Esophagus squamous epithelium (tissue), 4 donors: ENCODE results near the gene GMDS.

ENCODE experiments used
- CTCF ChIP-seq, 6 experiments: fragments of 450-650 bp in 4 of 6; fragments of 200-600 bp in 2 of 6; sonication (generic) in 2 of 6; IDR thresholded peaks; one replicate each; pipeline ENCODE4 v1.5.1; 2016 to 2019; ENCODE audit warnings: antibody characterized with exemption in 6 of 6, mild to moderate bottlenecking in 4 of 6, moderate library complexity in 4 of 6
- POLR2A ChIP-seq, 4 donors: fragments of 450-650 bp; IDR thresholded peaks; one replicate each; pipeline ENCODE4 v1.6.1; 2017; ENCODE audit warnings: antibody characterized with exemption in 4 of 4, mild to moderate bottlenecking in 4 of 4, moderate library complexity in 3 of 4

GRCh38 chr6:1679688-1680068 lies 565.7 kb downstream of the GMDS start:
- TF ChIP-seq CTCF (IDR thresholded peaks at IDR 0.05), result no peak
- no peak for TF ChIP-seq POLR2A (IDR thresholded peaks at IDR 0.05)
